NT2/D1 (cell line): ENCODE data around the gene GSTT2B.

Experiments used
- SUZ12 ChIP-seq: IDR thresholded peaks from 2 replicates; pipeline ENCODE4 v1.6.1; 2011; ENCODE audit not compliant: insufficient read length, insufficient read depth; ENCODE audit errors: extremely low read depth
- YY1 ChIP-seq: IDR thresholded peaks from 2 replicates; pipeline ENCODE4 v1.6.1; 2011; ENCODE audit not compliant: insufficient read length, insufficient read depth

- TF ChIP-seq YY1: no peak
- TF ChIP-seq SUZ12: no peak
Measured at GRCh38 chr22:23970816-23971486, 10.0 kb upstream of the GSTT2B start.
